AML-193 (cell line): ENCODE measurements around the gene CABP7.
A peak's percentile ranks its signal among the peaks of the same experiment; 100 is the strongest.
"Not testable (repeated sequence)": the region's sequence is repeated elsewhere in the genome, so short reads cannot be mapped to it uniquely, and the experiment has no call there.

Source experiments
- DNase-seq, 2 experiments: peaks; one replicate each; lab custom pipeline; 2025; lab: John Stamatoyannopoulos, UW

The CABP7 gene

DNA sequence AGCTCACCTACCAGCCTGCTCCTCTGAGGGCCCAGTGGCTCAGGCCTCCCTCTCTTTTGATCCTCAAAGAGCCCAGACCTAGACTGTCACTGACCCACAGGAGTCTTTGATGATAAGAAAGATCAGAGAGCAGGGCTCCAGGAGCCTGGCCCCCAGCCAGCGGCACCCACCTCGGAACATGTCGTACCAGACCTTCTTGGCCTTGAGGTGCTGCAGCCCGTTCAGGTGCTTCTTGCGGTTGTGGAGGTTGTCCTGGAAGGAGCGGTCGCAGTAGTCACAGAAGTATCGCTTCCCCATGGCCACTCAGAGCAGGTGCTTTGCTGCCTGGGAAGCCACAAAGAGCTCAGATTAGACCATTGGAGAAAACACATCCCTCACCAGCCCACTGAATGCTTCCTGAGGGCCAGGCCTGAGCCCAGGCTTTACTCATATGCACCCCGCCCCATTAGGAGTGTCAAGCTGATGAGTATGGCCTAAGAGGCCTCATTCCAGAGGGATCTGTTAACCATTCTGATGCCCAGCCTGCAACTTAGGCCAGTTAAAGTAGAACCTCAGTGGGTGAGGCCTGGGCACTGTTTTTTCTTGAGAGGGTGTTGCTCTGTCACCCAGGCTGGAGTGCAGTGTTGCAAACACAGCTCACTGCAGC lies 28.6 kb downstream of the CABP7 start:
- no peak for DNase-seq

DNA sequence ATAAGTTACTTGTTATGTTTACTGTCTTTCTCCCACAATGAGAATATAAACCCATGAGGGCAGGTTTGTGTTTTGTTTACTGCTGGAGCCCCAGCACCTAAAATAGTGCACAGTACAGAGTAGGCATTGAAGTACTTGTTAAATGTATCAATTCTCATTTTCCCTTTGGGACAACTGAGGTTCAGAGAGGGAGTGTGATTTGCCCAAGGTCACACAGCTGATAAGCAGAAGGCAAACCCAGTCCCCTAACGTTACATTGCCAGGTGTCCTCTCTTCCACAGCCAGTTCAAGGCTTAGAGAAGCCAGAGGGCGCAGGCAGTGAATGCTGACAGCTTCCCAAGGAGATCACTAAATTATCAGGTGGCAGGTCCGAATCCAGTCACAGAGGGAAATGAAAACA lies 30.2 kb downstream of the CABP7 start:
- no peak for DNase-seq

DNA sequence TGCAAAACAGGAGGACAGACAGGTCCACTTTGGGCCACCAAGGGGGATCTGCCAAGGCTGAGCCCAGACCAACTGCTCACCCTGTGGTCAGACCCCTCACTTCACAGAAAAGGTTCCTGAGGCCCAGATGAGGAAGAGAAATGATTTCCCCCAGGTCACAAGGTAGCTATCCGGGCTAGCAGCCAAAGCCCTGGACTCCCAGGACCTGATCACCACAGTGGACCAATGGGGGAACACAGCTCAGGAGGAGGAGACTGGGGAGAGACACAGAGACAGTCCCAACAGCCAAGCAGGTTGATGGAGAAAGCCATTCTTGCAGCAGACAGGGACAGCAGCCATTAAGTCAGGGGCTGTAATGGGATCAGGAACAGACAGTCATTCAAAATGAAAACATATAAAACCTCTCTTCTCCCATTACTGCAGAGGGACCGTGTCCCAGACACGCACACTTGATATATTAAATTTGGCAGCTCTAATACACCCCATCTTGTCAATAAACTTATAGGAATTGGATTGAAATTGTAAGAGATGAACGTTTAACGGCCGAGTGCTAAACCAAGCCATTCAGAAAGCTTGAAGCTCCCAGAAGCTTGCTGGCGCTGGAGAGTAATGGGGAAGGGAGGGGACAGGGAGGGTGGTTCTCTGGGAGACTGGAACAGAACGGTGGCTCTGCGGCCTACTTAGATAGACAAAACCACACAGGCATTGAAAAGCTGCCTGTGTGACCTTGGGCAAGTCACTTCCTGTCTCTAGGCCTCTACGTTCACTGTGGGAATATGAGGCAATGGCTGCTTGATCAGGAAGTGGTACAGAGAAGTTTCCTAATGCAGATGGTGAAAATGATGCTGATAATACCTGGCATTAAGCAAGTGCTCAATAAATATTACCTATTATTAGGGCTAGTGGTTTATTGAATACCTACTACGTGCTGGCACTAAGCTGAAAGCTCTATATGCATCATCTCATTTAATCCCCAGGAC lies 31.0 kb downstream of the CABP7 start:
- DNase-seq = peak; percentile 97

DNA sequence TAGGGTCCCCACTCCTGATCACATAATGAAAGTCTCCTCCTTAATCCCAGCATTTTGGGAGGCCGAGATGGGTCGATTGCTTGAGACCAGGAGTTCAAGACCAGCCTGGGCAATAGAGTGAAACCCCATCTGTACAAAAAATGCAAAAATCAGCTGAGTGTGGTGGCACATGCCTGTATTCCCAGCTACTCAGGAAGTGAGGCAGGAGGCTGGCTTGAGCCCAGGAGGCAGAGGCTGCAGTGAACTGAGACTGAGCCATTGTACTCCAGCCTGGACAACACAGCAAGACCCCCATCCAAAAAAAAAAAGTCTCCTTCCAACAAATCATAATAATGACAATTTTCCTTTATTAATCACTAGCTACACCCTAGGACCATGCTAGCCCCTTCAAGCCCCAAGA lies 31.9 kb downstream of the CABP7 start:
- DNase-seq = no peak

DNA sequence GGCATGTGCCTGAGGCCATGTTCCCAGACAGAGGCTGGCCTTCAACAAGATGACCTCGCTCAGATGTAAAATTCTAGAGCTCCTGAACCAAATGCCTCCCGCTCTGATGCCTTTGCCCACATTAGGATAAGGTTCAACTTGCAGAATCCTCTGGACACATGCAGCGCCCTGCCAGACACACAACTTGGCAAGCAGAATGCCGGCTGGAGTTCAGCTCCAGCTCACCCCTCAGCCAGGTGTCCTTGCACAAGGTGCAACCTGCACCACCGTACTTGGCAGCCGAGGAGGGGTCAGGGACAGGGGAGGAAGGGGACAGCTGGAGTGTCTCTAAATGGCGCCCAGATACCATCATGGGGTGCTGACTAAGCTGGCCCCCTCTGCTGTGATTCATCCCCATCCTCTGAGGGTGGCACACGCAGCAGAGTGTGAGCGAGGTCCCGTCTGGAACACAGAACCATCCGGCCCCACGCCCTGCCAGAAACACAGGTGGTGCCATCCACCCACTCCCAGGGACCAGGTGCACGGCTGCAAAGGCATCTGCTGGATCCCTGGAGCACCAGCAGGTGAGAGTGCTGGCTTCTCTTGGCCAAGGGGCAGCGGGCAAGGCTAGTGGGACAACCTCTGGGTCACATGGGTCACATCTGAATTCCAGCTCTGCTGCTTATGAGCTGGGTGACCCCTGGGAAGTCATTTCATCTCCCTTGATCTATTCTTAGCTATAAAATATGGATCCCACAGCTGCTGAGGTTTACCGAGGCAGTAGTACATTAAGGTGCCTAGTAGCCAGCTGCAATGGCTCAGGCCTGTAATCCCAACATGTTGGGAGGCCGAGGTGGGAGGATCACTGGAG lies 34.2 kb downstream of the CABP7 start:
- DNase-seq = no peak

DNA sequence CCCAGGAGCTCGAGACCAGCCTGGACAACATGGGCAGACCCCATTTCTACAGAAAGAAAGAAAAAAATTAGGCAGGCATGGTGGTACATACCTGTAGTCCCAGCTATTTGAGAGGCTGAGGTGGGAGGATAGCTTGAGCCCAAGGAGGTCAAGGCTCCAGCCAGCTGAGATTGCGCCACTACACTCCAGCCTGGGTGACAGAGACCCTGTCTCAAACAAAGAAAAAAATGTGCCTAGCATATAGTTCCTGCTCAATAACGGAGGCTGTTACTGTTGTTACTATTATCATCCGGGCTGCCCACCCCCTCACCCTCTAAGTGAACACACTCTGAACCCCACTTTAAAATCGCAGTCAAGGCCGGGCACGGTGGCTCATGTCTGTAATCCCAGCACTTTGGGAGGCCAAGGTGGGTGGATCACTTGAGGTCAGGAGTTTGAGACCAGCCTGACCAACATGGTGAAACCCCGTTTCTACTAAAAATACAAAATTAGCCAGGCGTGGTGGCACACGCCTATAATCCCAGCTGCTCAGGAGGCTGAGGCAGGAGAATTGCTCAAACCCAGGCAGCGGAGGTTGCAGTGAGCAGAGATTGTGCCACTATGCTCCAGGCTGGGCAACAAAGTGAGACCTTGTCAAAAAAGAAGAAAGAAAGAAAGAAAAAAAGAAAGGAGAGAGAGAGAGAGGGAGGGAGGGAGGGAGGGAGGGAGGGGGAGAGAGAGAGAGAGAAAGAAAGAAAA lies 35.0 kb downstream of the CABP7 start:
- not testable (repeated sequence) for DNase-seq

DNA sequence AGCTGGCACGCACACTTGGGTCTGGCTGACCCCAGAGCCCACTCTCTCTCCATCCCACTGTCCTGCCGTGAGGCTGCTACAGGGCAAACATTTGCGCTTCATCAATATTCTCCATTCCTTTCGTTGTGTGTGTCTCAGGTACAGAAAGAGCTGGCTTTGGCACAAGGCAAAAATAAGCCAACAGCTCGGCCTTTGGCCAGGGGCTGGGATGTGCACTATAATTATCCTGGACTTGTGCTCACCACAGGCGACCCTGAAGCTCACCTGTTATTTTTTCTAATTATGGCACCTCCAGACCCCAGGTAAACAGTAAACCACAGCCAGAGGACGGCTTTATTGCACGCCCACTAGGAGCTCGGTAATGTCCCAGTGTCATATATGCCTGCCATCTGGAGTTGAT lies 36.1 kb downstream of the CABP7 start:
- DNase-seq = no peak

DNA sequence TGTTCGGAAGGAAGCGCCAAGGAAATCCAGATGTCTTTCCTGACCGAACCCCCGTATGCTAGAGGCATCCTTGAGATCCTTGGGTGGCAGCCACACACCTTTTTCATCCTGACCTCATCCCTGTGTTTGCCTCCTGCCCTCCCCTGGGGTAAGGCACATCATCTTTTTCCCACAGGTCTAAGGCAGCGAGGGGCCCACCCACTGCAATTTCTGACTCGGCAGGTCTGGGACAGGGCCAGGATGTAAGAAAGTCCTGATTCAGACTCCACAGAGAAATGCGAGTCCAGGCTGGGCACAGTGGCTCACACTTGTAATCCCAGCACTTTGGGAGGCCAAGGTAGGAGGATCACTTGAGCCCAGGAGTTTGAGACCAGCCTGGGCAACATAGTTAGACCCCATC lies 36.5 kb downstream of the CABP7 start:
- no peak for DNase-seq

DNA sequence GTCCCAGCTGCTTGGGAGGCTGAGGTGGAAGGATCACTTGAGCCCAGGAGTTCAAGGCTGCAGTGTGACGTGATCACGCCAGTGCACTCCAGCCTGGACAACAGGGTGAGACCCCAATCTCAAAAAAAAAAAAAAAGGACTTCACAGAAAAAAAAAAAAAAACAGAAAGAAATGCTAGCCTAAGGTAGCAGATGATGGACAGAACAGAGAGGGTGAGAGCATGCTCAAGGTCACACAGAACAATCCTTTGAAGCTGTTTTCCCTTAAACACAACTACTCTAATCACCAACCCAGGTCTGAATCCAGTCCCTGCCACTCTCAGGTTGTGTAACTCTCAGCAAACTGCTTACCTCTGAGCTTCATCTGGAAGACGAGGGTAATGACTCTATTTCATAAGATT lies 37.3 kb downstream of the CABP7 start:
- no peak for DNase-seq

DNA sequence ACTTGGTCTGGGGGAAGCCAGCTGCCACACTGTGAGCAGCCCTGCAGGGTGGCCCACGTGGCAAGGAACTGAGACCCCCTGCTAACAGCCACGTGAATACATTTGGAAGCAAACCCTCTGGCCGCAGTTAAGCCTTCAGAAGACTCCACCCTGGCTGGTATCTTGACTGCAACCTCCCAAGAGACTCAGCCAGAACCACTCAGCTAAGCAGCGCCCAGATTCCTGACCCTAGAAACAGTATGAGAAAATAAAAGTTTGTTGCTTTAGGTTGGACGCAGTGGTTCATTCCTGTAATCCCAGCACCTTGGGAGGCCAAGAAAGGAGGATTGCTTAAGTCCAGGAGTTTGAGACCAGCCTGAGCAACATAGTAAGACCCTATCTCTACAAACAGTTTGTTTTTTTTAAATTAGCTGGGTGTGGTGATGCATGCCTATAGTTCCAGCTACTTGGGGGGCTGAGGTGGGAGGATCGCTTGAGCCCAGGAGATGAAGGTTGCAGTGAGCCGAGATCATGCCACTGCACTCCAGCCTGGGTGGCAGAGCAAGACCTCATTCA lies 38.3 kb downstream of the CABP7 start:
- no peak for DNase-seq

DNA sequence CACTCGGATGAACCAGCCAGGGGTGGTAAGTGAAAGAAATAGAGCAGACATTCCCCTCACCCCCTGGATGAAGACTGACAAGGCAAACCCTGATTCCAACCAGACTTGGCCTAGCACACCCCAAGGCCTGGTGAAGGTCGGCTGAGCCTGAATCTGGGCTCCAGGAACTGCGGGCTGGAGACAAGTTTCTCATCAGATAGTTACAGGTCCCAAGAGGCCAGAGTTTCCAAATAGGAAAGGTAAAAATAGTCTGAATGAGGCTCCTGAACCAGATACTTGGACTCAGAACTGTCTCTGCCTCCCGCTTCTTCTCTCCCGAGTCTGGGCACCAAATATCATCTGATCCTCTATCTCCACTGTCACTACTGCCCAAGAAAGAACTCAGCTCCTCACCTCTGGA lies 39.2 kb downstream of the CABP7 start:
- no peak for DNase-seq

DNA sequence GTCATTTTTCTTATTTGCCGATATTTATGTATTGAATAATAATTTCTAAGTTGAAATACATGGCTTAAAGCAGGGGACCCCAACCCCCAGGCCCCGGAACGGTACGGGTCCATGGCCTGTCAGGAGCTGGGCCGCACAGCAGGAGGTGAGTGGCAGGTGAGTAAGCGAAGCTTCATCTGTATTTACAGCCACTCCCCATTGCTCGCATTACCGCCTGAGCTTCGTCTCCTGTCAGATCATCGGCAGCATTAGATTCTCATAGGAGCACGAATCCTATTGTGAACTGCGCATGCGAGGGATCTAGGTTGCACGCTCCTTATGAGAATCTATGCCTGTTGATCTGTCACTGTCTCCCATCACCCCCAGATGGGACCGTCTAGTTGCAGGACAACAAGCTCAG lies 42.5 kb downstream of the CABP7 start:
- DNase-seq = no peak

DNA sequence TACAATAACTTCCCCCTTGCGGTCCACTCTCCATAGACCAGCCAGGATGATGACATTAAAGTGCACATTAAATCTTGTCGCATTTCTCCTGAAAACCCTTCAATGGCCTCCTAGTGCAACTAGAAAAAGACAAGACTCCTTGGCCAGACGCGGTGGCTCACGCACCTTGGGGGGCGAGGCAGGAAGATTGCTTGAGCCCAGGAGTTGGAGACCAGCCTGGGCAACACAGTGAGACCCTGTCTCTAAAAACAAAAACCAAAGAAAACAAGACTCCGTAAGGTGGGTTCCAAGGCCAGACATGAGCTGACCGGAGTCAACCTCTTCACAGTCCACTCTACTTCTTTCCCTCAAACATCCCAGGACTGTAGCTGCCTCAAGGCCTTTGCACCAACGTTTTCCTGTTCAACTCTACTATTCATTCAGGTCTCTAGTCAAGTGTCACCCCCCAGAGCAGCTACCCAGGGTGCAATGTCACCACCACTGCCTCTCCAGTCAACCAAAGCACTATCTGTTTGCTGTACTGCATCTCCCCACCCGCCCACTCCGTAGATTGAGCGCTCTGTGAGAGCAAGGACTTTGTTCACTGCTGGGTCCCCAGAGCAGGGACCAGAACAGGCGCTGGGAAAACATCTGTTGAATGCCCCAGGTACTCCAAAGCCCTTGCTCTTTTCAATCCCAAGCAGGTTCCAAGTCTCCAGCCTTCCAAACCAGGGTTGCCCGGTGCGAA lies 46.3 kb downstream of the CABP7 start:
- DNase-seq = no peak

DNA sequence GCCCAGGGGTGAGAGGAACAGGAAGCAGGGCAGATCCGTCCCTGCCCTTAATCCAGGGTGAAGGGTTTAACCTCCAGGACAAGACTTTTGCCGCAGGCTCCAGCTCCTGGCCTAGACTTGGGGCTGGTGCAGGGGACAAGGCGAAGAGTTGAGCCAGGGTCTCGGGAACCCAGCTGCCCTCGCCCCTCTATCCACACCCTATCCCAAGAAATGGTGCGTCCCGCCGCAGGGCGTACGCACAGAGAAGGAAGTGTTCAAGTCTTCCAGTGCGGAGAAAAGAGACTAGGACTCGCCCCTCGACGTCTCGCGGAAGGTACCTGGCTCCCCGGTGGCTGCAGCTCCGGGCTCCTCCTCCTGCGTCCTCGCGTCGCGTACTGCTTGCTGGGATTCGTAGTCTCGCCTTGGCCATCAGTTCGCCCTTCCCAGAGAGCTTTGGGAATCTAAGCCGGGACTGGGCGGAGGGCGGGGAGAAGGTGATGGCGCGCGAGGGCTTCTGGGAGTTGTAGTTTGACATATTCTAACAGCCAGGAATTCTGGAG lies 46.9 kb downstream of the CABP7 start, which contains the start of gene ZMAT5:
Gene ZMAT5, minus strand, starts transcription at position 376 of the 539 bp plus-strand sequence. CDS start 18,463 bp downstream, outside the sequence.
- DNase-seq = peak; percentile 94 to 96

DNA sequence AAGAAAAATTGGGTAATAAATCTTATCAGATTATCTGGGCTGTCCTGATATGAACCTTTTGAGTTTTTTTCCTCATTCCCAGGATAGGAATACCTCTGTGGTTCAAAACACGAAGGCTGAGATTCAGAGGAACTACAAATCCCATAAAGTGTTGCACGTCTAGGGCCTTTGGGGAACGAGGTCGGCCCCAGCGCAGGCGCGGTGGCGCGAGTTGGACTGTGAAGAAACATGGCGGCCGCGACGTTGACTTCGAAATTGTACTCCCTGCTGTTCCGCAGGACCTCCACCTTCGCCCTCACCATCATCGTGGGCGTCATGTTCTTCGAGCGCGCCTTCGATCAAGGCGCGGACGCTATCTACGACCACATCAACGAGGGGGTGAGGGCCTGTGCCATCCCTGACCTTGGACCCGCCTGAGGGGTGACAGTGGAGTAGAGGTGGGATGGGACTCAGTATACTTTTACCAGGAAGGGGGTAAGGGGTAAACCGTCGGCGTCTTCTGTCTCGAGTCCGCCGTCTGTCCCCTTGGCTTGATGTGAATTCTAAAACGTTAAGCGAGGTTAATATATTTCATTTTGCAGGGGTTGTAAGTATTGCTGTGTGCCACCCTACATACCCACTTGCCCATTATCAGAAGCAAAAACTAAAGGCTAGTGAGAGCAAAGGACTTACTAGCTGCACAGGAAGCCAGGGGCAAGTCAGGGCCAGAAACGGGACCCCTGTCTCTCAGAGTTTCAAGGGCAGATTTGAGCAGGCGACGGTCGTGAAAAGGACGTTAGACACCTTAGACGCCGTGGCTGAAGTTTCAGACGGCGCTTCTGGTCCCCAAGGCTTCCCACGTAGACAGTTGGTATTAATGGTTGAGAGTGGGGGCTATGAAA lies 47.6 kb downstream of the CABP7 start, which contains the start of gene UQCR10:
Gene UQCR10, plus strand, starts transcription at position 199 of the 881 bp plus-strand sequence. Its CDS starts 30 bp downstream, at position 229.
- DNase-seq = peak; percentile 83 to 92

DNA sequence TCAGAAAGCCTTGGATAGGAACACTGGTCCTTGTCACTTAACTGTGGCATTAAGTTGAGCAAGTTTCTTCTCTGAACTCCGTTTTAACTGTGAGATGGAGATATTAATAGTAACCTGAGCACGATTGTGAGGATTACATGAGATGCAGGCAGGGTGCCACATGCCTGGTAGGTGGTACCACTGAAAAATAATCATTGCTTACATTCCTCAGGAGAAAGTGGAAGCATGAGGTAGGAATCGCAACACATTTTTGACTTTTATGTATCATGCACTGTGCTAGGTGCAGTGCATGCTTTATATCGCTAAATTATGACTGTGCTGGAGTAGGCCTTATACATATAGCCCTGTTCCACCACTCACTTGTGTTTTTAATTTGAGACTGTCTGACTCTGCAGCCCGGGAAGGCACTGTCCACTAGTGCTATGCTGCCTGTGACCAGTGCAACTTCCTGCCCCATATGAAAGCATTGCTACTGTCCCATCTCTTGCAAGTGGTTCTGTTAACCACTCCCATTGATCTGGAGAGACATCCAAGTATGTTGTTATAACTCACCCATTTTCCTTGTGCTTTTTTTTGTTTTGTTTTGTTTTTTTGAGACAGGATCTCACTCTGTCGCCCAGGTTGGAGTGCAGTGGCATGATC lies 48.4 kb downstream of the CABP7 start:
- DNase-seq = peak in 1 of 2 experiments; percentile 8

DNA sequence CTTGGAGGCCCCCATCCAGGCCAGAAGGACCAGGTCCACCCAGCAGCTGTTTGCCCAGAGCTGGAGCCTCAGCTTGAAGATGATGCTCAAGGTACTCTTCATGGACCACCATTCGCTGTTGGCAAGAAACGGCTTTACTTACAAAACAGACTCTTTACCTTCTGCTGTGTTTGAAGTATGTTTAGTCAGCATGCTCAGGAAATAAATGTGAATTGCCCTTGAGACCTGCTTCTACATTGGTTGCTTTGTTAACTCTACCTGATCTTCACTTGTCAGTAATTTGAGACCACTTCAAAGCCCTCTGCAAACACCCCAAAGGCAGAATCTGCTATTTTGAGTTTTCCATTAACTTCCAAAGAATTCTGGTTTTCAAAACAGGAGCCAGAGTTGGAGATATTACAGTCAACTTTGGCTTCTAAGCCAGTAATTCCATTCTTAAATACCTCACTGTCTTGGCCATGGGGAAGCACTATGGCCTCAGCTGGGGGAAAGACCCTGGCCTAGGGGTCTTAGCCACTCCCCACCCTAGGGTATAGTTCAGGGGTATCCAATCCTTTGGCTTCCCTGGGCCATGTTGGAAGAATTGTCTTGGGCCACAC lies 50.0 kb downstream of the CABP7 start:
- no peak for DNase-seq

DNA sequence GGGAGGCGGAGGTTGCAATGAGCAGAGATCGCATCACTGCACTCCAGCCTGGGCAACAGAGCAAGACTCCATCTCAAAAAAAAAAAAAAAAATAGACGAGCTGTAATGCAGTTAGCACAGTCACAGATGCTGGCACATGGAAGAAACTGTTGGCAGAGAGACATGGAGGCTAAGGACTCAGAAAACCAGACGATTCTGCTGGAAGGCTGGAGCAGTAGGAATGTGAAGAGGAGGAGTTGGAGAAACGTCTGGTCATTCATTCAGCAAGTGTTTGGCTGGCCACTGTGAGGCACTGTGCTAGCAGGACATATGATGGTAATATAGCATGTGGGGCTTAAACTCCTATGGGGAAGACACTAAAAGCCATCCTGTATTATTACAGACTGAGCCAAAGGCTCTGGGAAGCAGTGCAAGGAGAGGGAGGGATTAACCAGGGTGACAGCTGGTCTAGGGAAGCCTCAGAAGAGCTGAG lies 52.4 kb downstream of the CABP7 start:
- DNase-seq = peak; percentile 35 to 46
